ENCODE measurements around the gene FAM193B. TPM values are rescaled to one million over a fixed set of nuclear protein-coding genes. Genes with fewer than 3 reads are reported as not detected.

The FAM193B gene
- total RNA-seq, 1 donor from 2014 or later: 21.5 TPM

GRCh38 chr5:177490992-177491391 is 63.4 kb downstream of the FAM193B start:
- Histone ChIP-seq H3K4me1 (peaks cover 45% of the 10 kb centered on the region), H3K27me3 (ENCODE audit: low read depth) (peaks cover 22% of the 10 kb centered on the region), H3K36me3 (peaks cover 65% of the 10 kb centered on the region), H3K4me3 (no peak overlapping the region), H3K27ac (replicated peaks) (no peak overlapping the region), H3K9me3 (replicated peaks) (no peaks in the 10 kb centered on the region)
- DNase-seq: no peak
- TF ChIP-seq, protein P1, sequence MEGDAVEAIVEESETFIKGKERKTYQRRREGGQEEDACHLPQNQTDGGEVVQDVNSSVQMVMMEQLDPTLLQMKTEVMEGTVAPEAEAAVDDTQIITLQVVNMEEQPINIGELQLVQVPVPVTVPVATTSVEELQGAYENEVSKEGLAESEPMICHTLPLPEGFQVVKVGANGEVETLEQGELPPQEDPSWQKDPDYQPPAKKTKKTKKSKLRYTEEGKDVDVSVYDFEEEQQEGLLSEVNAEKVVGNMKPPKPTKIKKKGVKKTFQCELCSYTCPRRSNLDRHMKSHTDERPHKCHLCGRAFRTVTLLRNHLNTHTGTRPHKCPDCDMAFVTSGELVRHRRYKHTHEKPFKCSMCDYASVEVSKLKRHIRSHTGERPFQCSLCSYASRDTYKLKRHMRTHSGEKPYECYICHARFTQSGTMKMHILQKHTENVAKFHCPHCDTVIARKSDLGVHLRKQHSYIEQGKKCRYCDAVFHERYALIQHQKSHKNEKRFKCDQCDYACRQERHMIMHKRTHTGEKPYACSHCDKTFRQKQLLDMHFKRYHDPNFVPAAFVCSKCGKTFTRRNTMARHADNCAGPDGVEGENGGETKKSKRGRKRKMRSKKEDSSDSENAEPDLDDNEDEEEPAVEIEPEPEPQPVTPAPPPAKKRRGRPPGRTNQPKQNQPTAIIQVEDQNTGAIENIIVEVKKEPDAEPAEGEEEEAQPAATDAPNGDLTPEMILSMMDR (IDR thresholded peaks at IDR 0.05; ENCODE audit: borderline replicate concordance): no peak
- intact Hi-C loops (cut with micrococcal nuclease): no loop called here

GRCh38 chr5:177490311-177490991 is 63.9 kb downstream of the FAM193B start:
- no peaks in the 10 kb centered on the region for H3K9me3 ChIP-seq (replicated peaks)
- TF ChIP-seq, protein P1 (IDR thresholded peaks at IDR 0.05; ENCODE audit: borderline replicate concordance): no peak
- intact Hi-C loops (cut with micrococcal nuclease): no loop called here
- H3K4me1 ChIP-seq: peaks cover 40% of the 10 kb centered on the region
- no peak overlapping the region for H3K27ac ChIP-seq (replicated peaks)
- no peak overlapping the region for H3K4me3 ChIP-seq
- peaks cover 27% of the 10 kb centered on the region for H3K27me3 ChIP-seq (ENCODE audit: low read depth)
- DNase-seq: no peak
- H3K36me3 ChIP-seq: peaks cover 71% of the 10 kb centered on the region

DNA sequence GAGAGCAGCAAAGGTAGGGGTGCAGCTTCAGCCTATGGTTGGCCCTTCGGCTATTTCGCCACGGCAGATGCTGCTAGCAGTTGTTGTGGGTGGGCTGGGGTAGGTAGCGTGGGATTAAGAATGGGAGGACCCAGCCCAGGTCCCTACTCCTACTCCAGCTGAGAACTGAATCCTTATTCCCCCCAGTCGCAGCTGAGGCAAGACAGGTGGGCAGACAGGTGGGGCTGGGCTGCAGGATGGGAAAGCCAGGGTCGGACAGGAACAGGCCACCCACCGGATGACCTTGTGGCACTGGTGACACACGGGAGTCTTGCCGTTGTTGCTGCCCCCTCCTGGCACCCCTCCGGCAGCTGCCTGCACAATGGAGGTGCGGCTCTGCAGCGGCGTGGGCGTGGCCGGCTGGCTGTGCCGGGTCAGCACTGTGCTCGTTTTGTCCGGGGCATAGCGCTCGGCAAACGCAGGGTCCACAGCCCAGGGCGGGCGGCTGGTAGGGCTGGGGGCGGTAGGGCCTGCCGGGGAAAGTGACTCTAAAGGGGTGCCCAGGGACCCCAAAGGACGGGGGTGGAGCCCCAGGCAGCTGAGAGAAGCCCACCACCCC is 65.1 kb downstream of the FAM193B start:
- TF ChIP-seq, protein P1 (IDR thresholded peaks at IDR 0.05; ENCODE audit: borderline replicate concordance): no peak
- Histone ChIP-seq H3K4me3 (no peak overlapping the region), H3K4me1 (peaks cover 28% of the 10 kb centered on the region), H3K36me3 (peaks cover 81% of the 10 kb centered on the region), H3K9me3 (replicated peaks) (no peaks in the 10 kb centered on the region), H3K27me3 (ENCODE audit: low read depth) (peaks cover 38% of the 10 kb centered on the region), H3K27ac (replicated peaks) (no peak overlapping the region)
- intact Hi-C loops (cut with micrococcal nuclease): no loop called here
- DNase-seq: no peak

DNA sequence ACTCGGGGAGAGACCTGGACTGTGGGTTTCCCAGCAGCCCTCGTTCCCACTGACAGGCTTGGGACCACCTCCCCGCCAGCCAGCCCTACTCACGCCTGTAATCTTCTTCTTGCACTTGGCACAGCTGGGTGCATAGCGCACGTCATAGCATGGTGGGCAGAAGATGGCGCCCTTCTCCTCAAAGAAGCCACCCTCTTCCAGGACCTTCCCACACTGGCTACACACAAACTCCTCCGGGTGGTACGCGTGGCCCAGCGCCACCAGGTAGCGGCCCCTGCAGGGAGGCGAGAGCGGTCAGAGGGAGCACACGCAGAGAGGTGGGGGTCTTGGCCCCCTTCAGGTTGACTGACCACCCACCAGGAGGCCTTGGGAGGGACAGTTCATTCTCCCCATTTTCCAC is 66.4 kb downstream of the FAM193B start:
- H3K27me3 ChIP-seq (ENCODE audit: low read depth): peaks cover 50% of the 10 kb centered on the region
- peaks cover 15% of the 10 kb centered on the region for H3K4me1 ChIP-seq
- H3K27ac ChIP-seq (replicated peaks): no peak overlapping the region
- H3K36me3 ChIP-seq: peaks cover 86% of the 10 kb centered on the region
- TF ChIP-seq, protein P1 (IDR thresholded peaks at IDR 0.05; ENCODE audit: borderline replicate concordance): no peak
- intact Hi-C loops (cut with micrococcal nuclease): no loop called here
- H3K9me3 ChIP-seq (replicated peaks): no peaks in the 10 kb centered on the region
- no peak for DNase-seq
- H3K4me3 ChIP-seq: no peak overlapping the region

GRCh38 chr5:177487144-177487543 is 67.2 kb downstream of the FAM193B start:
- peaks cover 10% of the 10 kb centered on the region for H3K4me1 ChIP-seq
- H3K27ac ChIP-seq (replicated peaks): no peak overlapping the region
- DNase-seq: no peak
- peaks cover 78% of the 10 kb centered on the region for H3K36me3 ChIP-seq
- intact Hi-C loops (cut with micrococcal nuclease): no loop called here
- peaks cover 53% of the 10 kb centered on the region for H3K27me3 ChIP-seq (ENCODE audit: low read depth)
- H3K9me3 ChIP-seq (replicated peaks): no peaks in the 10 kb centered on the region
- TF ChIP-seq, protein P1 (IDR thresholded peaks at IDR 0.05; ENCODE audit: borderline replicate concordance): no peak
- no peak overlapping the region for H3K4me3 ChIP-seq

Measured in left ventricle myocardium inferior (tissue), 1 donor.